GM20431 (cell line): ENCODE data around the gene ATP13A4.

Source experiments
- in situ Hi-C: fragments of 300-500 bp; cut with MseI, MboI; formaldehyde crosslinking; loops from one replicate; pipeline ENCODE4 v1.15.0; 2020; ENCODE audit warnings: low sequenced_read_pairs; ENCODE audit not compliant: unreplicated experiment

Gene ATP13A4

GRCh38 chr3:193507566-193507965, 47.1 kb downstream of the ATP13A4 start:
- in situ Hi-C loops, result no loop called here

- in situ Hi-C loops, result no loop called here
Observed at GRCh38 chr3:193506921-193507320, 47.8 kb downstream of the ATP13A4 start.

- in situ Hi-C loops, result no loop called here
Observed at GRCh38 chr3:193502871-193503270, 51.8 kb downstream of the ATP13A4 start.

GRCh38 chr3:193499801-193500485, 54.8 kb downstream of the ATP13A4 start:
- in situ Hi-C loops, result no loop called here

- in situ Hi-C loops, result no loop called here
Observed at GRCh38 chr3:193499136-193499770, 55.4 kb downstream of the ATP13A4 start.

GRCh38 chr3:193498215-193498614, 56.5 kb downstream of the ATP13A4 start:
- in situ Hi-C loops, result no loop called here

GRCh38 chr3:193496658-193497057, 58.0 kb downstream of the ATP13A4 start:
- in situ Hi-C loops, result no loop called here

GRCh38 chr3:193491026-193491425, 63.7 kb downstream of the ATP13A4 start:
- in situ Hi-C loops, result no loop called here

GRCh38 chr3:193490580-193490979, 64.1 kb downstream of the ATP13A4 start:
- in situ Hi-C loops, result no loop called here

- in situ Hi-C loops, result no loop called here
Observed at GRCh38 chr3:193489949-193490348, 64.7 kb downstream of the ATP13A4 start.

- in situ Hi-C loops, result no loop called here
Observed at GRCh38 chr3:193488741-193489140, 66.0 kb downstream of the ATP13A4 start.

- in situ Hi-C loops, result no loop called here
Observed at GRCh38 chr3:193483988-193484539, 70.6 kb downstream of the ATP13A4 start.

- in situ Hi-C loops, result no loop called here
Observed at GRCh38 chr3:193481436-193481835, 73.3 kb downstream of the ATP13A4 start.

- in situ Hi-C loops, result no loop called here
Observed at GRCh38 chr3:193474446-193474845, 80.2 kb downstream of the ATP13A4 start.

- in situ Hi-C loops, result no loop called here
Observed at GRCh38 chr3:193470710-193471109, 84.0 kb downstream of the ATP13A4 start.

GRCh38 chr3:193465992-193466608, 88.6 kb downstream of the ATP13A4 start:
- in situ Hi-C loops, result no loop called here

- in situ Hi-C loops, result no loop called here
Observed at GRCh38 chr3:193464889-193465288, 89.8 kb downstream of the ATP13A4 start.

GRCh38 chr3:193457526-193457925, 97.2 kb downstream of the ATP13A4 start:
- in situ Hi-C loops, result no loop called here

- in situ Hi-C loops, result no loop called here
Observed at GRCh38 chr3:193452338-193452737, 102.4 kb downstream of the ATP13A4 start.

- in situ Hi-C loops, result no loop called here
Observed at GRCh38 chr3:193451902-193452301, 102.8 kb downstream of the ATP13A4 start.

GRCh38 chr3:193446965-193447602, 107.6 kb downstream of the ATP13A4 start:
- in situ Hi-C loops, result no loop called here
